NCI-H2196 (cell line): ENCODE measurements around the gene EPB42.

Experiments
- DNase-seq: peaks from one replicate; lab custom pipeline; 2025; ENCODE audit not compliant: unreplicated experiment; lab: John Stamatoyannopoulos, UW

The EPB42 gene

DNA sequence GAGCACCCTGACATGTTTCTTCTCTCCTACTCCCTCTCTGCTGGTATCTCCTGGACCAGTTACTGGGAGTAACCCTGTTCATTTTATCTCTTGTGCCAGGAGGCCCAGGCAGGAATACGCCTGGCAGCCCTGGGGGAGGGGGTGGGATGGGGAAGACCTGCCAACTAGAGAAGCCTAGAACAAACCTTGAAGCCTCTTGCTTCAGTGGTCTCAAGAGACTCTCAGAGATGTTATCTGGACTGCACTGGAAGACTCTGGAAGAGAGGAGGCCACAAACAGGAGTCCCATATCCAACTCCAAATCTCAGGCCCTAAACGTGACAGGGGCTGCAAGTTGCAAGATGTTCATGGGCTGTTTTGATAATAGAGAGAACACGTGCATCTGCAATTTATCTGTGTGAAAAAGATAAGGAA lies at the start of gene EPB42:
Gene EPB42, minus strand, starts transcription at position 28 of the 413 bp plus-strand sequence. CDS start 193 bp downstream, outside the sequence.
- DNase-seq: no peak

- DNase-seq: no peak
Measured at GRCh38 chr15:43270113-43270665, 49.4 kb upstream of the EPB42 start.

GRCh38 chr15:43268111-43269105 lies 47.6 kb upstream of the EPB42 start:
- no peak for DNase-seq

DNA sequence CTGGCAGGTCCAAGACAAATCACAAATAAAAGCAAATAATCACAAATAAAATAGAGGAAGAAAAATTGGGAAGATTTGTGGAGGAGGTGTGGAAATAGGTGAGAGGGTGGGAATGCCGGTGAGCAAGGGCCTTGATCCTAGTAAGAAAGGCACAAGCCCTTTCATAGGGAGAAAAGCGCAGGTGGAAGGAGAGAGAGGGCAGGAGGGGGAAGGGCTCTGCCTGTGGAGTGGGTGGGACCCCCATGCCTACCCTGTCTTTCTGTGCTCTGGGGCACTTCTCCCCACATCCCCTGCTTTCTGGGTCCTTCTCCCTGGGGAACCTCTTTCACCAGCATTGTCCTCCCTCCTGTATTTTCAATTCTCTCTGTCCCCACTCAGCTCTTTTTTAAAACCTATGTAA lies 46.6 kb upstream of the EPB42 start:
- DNase-seq: no peak

DNA sequence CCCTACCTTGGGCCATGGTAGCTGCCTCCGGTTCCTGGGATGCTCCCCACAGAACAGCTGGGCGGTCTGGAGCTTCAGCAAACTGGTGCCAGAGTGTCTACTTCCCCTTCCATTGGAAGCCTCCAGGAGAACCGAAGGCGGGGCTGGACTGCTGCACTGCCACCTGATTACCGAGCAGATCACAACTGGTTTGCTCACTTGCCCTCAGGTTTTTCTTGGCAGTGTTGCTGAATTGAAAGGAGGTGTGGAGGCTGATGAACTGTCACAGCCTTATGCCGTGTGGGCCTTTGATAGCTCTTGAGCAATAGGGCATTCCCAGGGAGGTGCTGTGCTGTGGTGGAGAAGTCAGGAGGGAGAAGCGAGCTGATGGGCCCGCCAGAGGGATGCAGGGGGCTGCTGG lies 46.0 kb upstream of the EPB42 start, which contains the start of gene TGM5:
Gene TGM5, minus strand, starts transcription at position 95 of the 400 bp plus-strand sequence. Its CDS starts 79 bp downstream, at position 16.
- DNase-seq: peak; percentile 7

GRCh38 chr15:43266386-43266785 lies 45.6 kb upstream of the EPB42 start:
- DNase-seq: no peak

GRCh38 chr15:43260011-43260615 lies 39.3 kb upstream of the EPB42 start:
- no peak for DNase-seq

DNA sequence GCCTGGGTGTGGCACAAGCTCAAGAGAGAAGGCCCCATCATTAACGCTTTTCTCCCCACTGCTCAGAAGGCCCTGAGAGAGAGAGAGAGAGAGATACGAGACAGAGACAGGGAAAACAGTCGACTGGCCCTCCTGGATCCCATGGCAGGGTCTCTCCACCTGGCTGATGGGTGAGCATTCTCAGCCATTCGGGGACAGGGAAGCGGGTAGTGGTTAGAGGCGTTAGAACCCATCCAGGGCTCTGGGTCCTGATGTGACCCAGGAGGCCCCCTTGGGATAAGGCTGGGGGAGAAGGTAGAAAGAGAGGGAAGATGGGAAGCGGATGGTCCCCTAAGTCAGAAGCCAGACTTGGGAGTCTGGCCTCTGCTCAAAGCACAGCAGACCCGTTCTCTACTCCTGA lies 38.0 kb upstream of the EPB42 start:
- DNase-seq: no peak

GRCh38 chr15:43256341-43256740 lies 35.5 kb upstream of the EPB42 start:
- DNase-seq: no peak

- no peak for DNase-seq
Measured at GRCh38 chr15:43255376-43255775, 34.6 kb upstream of the EPB42 start.

DNA sequence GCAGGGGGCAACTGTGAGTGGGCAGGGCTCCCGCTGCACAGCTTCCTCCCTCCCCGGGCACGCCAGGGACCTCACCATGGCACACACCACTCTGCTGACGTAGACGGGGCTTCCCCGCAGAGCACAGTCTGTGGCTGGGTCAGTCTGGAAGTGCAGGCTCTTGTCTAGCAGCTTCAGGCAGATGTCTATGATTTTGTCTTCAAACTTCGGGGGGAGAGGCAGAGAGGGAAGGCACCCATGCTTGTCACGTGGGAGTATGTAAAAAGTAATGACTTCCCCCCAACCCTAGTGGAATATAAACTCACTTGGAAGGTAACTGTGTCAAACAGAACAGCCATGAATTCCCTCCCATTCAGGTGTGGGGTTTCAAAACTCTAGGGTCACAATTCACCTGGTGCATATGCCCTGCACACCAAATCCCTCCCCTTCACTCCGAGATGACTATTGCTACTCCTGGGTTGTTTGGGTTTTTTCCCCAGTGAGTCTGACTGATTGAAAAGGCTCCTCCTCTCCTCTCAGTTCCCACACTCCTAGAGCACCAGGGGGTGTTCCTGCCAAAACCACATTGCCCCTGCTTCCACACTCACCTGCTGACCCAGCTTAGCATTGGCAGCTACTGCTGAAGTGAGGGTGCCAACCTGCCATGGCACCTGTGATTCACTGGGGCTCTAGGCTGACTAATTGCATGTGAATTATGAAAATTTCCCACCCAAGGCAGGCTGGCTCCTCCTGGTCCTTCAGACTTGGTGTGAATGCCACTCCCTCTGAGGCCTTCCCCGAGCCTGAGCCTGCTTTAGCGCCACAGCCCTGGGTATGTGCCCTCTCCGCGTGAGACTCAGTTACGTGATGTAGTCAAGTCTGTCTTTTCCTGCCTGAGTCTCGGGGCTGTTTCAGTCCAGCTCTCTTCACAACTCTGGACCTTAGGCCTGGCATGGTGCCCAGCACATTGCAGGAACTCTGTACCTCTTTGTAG lies 32.9 kb upstream of the EPB42 start:
- DNase-seq: no peak

GRCh38 chr15:43251871-43252250 lies 31.0 kb upstream of the EPB42 start:
- no peak for DNase-seq

DNA sequence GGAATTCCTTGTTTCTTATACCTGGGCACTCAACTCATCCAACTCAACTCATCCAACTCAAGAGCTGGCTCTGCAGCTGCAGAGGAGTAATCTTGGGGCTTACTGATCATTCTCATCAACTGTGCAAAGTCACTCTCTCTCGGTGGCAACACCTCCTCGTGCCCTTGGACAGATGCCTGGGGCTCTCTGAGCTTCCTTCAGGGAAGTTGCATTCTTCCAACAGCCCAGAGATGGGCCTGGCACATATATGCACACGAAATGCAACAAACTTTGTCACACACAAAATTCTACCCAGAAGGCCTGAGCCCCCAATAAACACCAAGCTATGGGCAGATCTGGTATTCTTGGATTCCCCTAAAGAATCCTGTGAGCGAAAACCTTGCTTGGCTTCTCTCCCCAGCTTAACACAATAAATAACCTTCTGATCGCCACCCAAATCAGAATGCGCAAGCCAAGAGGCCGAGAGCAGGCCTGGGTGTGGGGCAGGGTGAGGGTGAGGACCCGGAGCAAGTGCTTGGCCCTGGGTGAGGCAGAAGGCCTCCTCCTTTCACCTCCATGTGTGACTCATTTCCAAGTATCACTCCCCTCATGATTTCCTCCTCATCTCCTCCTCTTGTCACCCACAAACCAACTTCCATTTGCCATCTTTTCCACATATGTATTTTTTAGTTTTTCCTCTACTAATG lies 30.5 kb upstream of the EPB42 start:
- no peak for DNase-seq

- DNase-seq: no peak
Measured at GRCh38 chr15:43250785-43251184, 30.0 kb upstream of the EPB42 start.

GRCh38 chr15:43249699-43250203 lies 28.9 kb upstream of the EPB42 start:
- no peak for DNase-seq

DNA sequence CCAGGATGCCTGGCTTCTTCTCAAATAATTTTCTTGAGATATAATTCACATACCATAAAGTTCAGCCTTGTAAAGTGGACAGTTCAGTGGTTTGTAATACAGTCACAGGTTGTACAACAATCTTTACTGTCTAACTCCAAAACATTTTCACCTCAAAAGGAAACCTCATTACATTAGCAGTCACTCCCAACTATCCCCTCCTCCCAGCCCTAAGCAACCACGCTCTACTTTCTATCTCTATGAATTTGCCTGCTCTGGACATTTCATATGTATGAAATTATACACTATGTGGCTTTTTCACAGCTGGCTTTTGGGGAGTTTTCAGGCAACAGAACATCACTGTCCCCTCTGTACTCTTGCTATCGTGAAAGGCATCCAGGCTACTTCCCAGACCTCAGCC lies 28.4 kb upstream of the EPB42 start:
- no peak for DNase-seq

GRCh38 chr15:43246261-43246774 lies 25.5 kb upstream of the EPB42 start:
- DNase-seq: no peak

- DNase-seq: no peak
Measured at GRCh38 chr15:43244092-43244491, 23.3 kb upstream of the EPB42 start.

- DNase-seq: no peak
Measured at GRCh38 chr15:43243020-43243645, 22.3 kb upstream of the EPB42 start.
